SU-DHL-6 (cell line): ENCODE measurements around the gene CHST13.

Experiments used
- H2AFZ ChIP-seq: fragments of 200-600 bp; sonication (generic); 2 replicates; pipeline ENCODE4 v1.6.1; 2014; ENCODE audit warnings: low read depth, mild to moderate bottlenecking, moderate library complexity, mixed read lengths, antibody characterized with exemption, low read length; ENCODE audit not compliant: severe bottlenecking
- H3F3A ChIP-seq: fragments of 200-600 bp; shearing (Covaris generic); 2 replicates; pipeline ENCODE4 v1.6.0; 2016; ENCODE audit warnings: antibody characterized with exemption, mild to moderate bottlenecking; ENCODE audit not compliant: insufficient read depth
- H3K27ac ChIP-seq: fragments of 200-600 bp; sonication (generic); 2 replicates; pipeline ENCODE4 v1.5.1; 2016; ENCODE audit warnings: low read depth, mild to moderate bottlenecking, low read length, moderate library complexity, mixed read lengths
- H3K27me3 ChIP-seq: fragments of 200-600 bp; sonication (generic), shearing (Covaris generic); 2 replicates; pipeline ENCODE4 v1.6.0; 2014; ENCODE audit warnings: mild to moderate bottlenecking, low read length
- H3K36me3 ChIP-seq: fragments of 200-600 bp; sonication (generic); 2 replicates; pipeline ENCODE4 v1.6.1; 2014; ENCODE audit warnings: mild to moderate bottlenecking, low read length, mixed read lengths
- H3K4me2 ChIP-seq: fragments of 300-600, 200-600 bp; shearing (Covaris generic), sonication (generic); 2 replicates; pipeline ENCODE4 v1.6.0; 2014; ENCODE audit warnings: low read length, low read depth, mild to moderate bottlenecking; ENCODE audit not compliant: poor library complexity, severe bottlenecking
- H3K4me3 ChIP-seq: fragments of 200-600 bp; sonication (generic); 2 replicates; pipeline ENCODE4 v1.5.1; 2014; ENCODE audit warnings: antibody characterized with exemption, low read length, mild to moderate bottlenecking, mixed read lengths; ENCODE audit not compliant: insufficient read depth, poor library complexity, severe bottlenecking
- H3K79me2 ChIP-seq: fragments of 200-600 bp; sonication (generic); 2 replicates; pipeline ENCODE4 v1.6.1; 2014; ENCODE audit warnings: mild to moderate bottlenecking, low read length, moderate library complexity; ENCODE audit not compliant: insufficient read depth
- H3K9ac ChIP-seq: fragments of 200-600 bp; sonication (generic); 2 replicates; pipeline ENCODE4 v1.7.0; 2014; ENCODE audit warnings: mild to moderate bottlenecking, low read length
- H3K9me2 ChIP-seq: fragments of 200-600 bp; sonication (generic); replicated peaks from 2 replicates; pipeline ENCODE4 v1.6.1; 2014; ENCODE audit warnings: low read length; ENCODE audit not compliant: insufficient read depth
- H3K9me3 ChIP-seq: fragments of 200-600 bp; sonication (generic); 2 replicates; pipeline ENCODE4 v1.6.1; 2014; ENCODE audit warnings: low read length, mixed read lengths; ENCODE audit not compliant: insufficient read depth
- H4K20me1 ChIP-seq: fragments of 200-600 bp; sonication (generic); 2 replicates; pipeline ENCODE4 v1.6.1; 2014; ENCODE audit warnings: low read depth, mild to moderate bottlenecking, antibody characterized with exemption, low read length, moderate library complexity, mixed read lengths
- CTCF ChIP-seq: fragments of 200-600 bp; sonication (generic); IDR thresholded peaks from one replicate; pipeline ENCODE4 v1.5.1; 2017; ENCODE audit warnings: antibody characterized with exemption, mild to moderate bottlenecking, low read length, moderate library complexity; ENCODE audit not compliant: insufficient read depth, poor library complexity, severe bottlenecking
- EZH2phosphoT487 ChIP-seq: fragments of 200-600 bp; sonication (generic), shearing (Covaris generic); conservative IDR thresholded peaks from 2 replicates; pipeline ENCODE4 v1.6.1; 2018; ENCODE audit warnings: mild to moderate bottlenecking, antibody characterized with exemption, low read length, moderate library complexity, mixed read lengths

The CHST13 gene

DNA sequence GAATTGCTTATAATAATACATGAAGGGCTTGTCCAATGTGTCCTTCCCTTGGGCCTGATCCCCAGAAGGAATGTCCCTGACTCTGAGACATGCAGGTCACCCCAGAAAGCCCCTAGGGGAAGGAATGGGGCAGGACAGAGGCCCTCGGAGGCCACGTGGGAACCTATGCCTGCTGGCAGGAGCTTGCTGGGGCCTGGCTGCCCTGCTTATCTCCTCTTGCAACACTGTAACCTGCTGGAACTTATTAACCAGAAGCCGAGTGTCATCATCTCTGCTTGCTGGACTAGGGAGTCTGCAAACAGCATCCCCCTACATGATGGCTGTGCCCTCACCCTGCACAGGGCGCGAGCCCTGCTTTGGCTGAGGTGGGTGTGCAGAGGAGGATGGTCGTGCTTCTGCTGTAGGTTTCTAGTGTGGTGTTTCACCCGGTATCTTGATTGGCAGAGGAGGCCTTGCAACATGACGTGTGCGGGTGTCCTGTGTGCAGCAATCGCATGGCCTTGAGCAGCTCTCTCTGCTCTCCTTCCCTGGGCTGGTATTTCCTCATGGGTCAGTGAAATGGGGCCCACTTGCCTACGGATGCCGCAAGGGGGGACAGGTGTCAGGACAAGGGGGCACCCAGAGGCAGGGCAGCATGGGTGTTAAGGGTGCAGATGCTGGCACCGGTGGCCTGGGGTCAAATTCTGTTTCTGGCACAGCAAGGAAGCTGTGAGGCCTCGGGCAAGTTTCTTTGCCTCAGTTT, 5.0 kb downstream of the CHST13 start:
- Histone ChIP-seq H3K27ac (no peak overlapping the region), H3K4me2 (no peak overlapping the region), H3K79me2 (no peaks in the 10 kb centered on the region), H3K9ac (no peak overlapping the region), H2AFZ (no peak overlapping the region), H3K27me3 (no peaks in the 10 kb centered on the region), H4K20me1 (no peaks in the 10 kb centered on the region), H3K36me3 (no peaks in the 10 kb centered on the region), H3K9me3 (no peaks in the 10 kb centered on the region), H3K4me3 (no peak overlapping the region), H3F3A (no peaks in the 10 kb centered on the region), H3K9me2 (no peaks in the 10 kb centered on the region)
- no peak for TF ChIP-seq EZH2phosphoT487
- TF ChIP-seq CTCF: no peak

- no peaks in the 10 kb centered on the region for H3K27me3 ChIP-seq
- no peak overlapping the region for H3K4me2 ChIP-seq
- H3F3A ChIP-seq: no peaks in the 10 kb centered on the region
- no peaks in the 10 kb centered on the region for H3K79me2 ChIP-seq
- H3K27ac ChIP-seq: no peak overlapping the region
- no peak overlapping the region for H2AFZ ChIP-seq
- no peaks in the 10 kb centered on the region for H3K9me2 ChIP-seq
- no peaks in the 10 kb centered on the region for H3K36me3 ChIP-seq
- H3K9me3 ChIP-seq: no peaks in the 10 kb centered on the region
- H3K9ac ChIP-seq: no peak overlapping the region
- no peaks in the 10 kb centered on the region for H4K20me1 ChIP-seq
- TF ChIP-seq CTCF: no peak
- TF ChIP-seq EZH2phosphoT487: no peak
- no peak overlapping the region for H3K4me3 ChIP-seq
Observed at GRCh38 chr3:126529585-126530170, 5.7 kb downstream of the CHST13 start.

DNA sequence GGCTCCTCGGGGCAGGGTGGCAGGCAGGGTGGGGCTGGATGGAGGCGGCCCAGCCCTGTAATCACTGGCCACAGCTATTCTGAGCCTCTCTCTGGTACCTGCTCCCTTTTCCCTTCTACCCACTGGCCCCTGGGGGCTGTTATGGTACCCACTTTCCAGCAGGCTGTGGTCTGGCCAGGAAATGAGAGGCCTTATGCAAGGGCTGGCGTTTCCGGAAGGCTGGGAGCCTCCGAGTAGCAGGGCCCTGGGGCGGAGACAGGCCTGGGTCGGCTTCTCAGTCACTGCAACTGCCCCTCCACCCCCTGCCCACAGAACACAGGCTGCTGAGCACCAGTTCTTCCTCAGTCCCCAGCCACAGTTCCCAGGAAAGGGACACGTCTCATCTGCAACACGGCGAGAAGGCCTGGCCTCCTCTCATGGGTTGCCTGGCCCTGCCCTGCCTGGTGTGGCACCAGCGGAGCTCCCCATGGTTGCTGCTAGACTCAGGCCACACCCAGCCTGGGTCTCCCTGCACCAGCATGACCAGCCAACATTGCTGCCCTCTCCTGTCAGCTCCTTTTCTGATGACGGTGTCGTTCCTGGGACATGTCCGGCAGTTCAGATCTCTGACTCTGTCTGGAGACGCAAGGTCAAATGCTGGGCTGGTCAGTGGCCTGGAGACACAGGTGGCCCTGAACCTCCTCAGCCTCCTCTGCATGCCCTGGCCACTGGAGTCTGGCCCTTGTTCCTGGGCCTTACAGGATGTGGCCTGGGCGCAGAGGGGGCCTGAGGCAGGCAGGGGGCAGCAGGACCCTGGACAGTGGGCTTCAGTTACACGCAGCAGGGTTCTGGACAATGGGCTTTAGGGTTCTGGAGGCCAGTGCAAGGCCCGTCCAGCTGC, 6.5 kb downstream of the CHST13 start:
- Histone ChIP-seq H3K4me3 (no peak overlapping the region), H3K9me3 (no peaks in the 10 kb centered on the region)

More for the DNA sequence above, 6.5 kb downstream of the CHST13 start:
- Histone ChIP-seq H2AFZ (no peak overlapping the region), H3K79me2 (no peaks in the 10 kb centered on the region), H3K4me2 (no peak overlapping the region), H3K9ac (no peak overlapping the region), H4K20me1 (no peaks in the 10 kb centered on the region), H3K27me3 (no peaks in the 10 kb centered on the region), H3K9me2 (no peaks in the 10 kb centered on the region), H3K27ac (no peak overlapping the region), H3K36me3 (no peaks in the 10 kb centered on the region), H3F3A (no peaks in the 10 kb centered on the region)
- TF ChIP-seq CTCF (no peak), EZH2phosphoT487 (no peak)
